Glutamatergic neuron (in vitro differentiated cells): ENCODE measurements around the gene CHST9. TPM values are rescaled to one million over a fixed set of nuclear protein-coding genes. Genes with fewer than 3 reads are reported as not detected.

Experiments
- DNase-seq: peaks from one replicate; pipeline ENCODE4 v3.0.0; 2022
- H3K27ac Mint-ChIP-seq: one replicate; pipeline ENCODE4 v1.8.0; 2020; ENCODE audit warnings: mild to moderate bottlenecking, mixed read lengths, inconsistent platforms; ENCODE audit not compliant: unreplicated experiment
- H3K27me3 Mint-ChIP-seq: one replicate; pipeline ENCODE4 v1.8.0; 2020; ENCODE audit warnings: mild to moderate bottlenecking, moderate library complexity, mixed read lengths, inconsistent platforms; ENCODE audit not compliant: unreplicated experiment
- H3K36me3 Mint-ChIP-seq: one replicate; pipeline ENCODE4 v1.8.0; 2020; ENCODE audit warnings: mild to moderate bottlenecking, mixed read lengths, inconsistent platforms; ENCODE audit not compliant: unreplicated experiment
- H3K4me1 Mint-ChIP-seq: one replicate; pipeline ENCODE4 v1.8.0; 2020; ENCODE audit warnings: mild to moderate bottlenecking, low read depth, mixed read lengths, inconsistent platforms; ENCODE audit not compliant: unreplicated experiment
- H3K4me3 Mint-ChIP-seq: one replicate; pipeline ENCODE4 v1.8.0; 2020; ENCODE audit warnings: mild to moderate bottlenecking, mixed read lengths, inconsistent platforms; ENCODE audit not compliant: unreplicated experiment
- H3K9me3 Mint-ChIP-seq: one replicate; pipeline ENCODE4 v1.8.0; 2020; ENCODE audit warnings: mild to moderate bottlenecking, moderate library complexity, mixed read lengths, inconsistent platforms; ENCODE audit not compliant: unreplicated experiment
- CTCF ChIP-seq: fragments of 200-600 bp; sonication (generic); IDR thresholded peaks from one replicate; pipeline ENCODE4 v1.5.0; 2021; ENCODE audit not compliant: partially characterized antibody, unreplicated experiment
- total RNA-seq: library from RNA; stranded (reverse); fragmentation: NEBNext Ultra II Directional; extraction: Animal tissue kit (Norgen Biotek cat#: 25700); gene quantifications from one replicate; pipeline ENCODE4 v1.2.1, GENCODE V29; 2021; ENCODE audit not compliant: unreplicated experiment

The CHST9 gene
- total RNA-seq, 1 donor from 2014 or later = not detected

GRCh38 chr18:26926066-26926675 lies 258.9 kb downstream of the CHST9 start:
- Mint-ChIP-seq H3K9me3 (no peaks in the 10 kb centered on the region), H3K27me3 (no peaks in the 10 kb centered on the region), H3K4me1 (peaks cover 4% of the 10 kb centered on the region), H3K27ac (no peak overlapping the region), H3K36me3 (no peaks in the 10 kb centered on the region), H3K4me3 (no peak overlapping the region)
- no peak for TF ChIP-seq CTCF
- DNase-seq = no peak

- H3K27ac Mint-ChIP-seq = no peak overlapping the region
- no peak overlapping the region for H3K4me3 Mint-ChIP-seq
- peaks cover 4% of the 10 kb centered on the region for H3K4me1 Mint-ChIP-seq
These were observed 259.8 kb downstream of the CHST9 start for GRCh38 chr18:26925313-26925712.

GRCh38 chr18:26922313-26922712 lies 262.8 kb downstream of the CHST9 start:
- Mint-ChIP-seq H3K27me3 (no peaks in the 10 kb centered on the region), H3K36me3 (no peaks in the 10 kb centered on the region), H3K9me3 (no peaks in the 10 kb centered on the region), H3K4me3 (no peak overlapping the region), H3K27ac (no peak overlapping the region), H3K4me1 (peaks cover 3% of the 10 kb centered on the region)
- no peak for TF ChIP-seq CTCF
- DNase-seq = no peak

More at GRCh38 chr18:26925313-26925712, 259.8 kb downstream of the CHST9 start:
- Mint-ChIP-seq H3K9me3 (no peaks in the 10 kb centered on the region), H3K36me3 (no peaks in the 10 kb centered on the region), H3K27me3 (no peaks in the 10 kb centered on the region)
- no peak for DNase-seq
- no peak for TF ChIP-seq CTCF

- Mint-ChIP-seq H3K4me1 (no peaks in the 10 kb centered on the region), H3K9me3 (no peaks in the 10 kb centered on the region), H3K27me3 (no peaks in the 10 kb centered on the region), H3K36me3 (no peaks in the 10 kb centered on the region), H3K4me3 (no peak overlapping the region), H3K27ac (no peak overlapping the region)
- TF ChIP-seq CTCF = no peak
- no peak for DNase-seq
These were observed 264.5 kb downstream of the CHST9 start for GRCh38 chr18:26920644-26921043.

- Mint-ChIP-seq H3K9me3 (no peaks in the 10 kb centered on the region), H3K27me3 (no peaks in the 10 kb centered on the region), H3K36me3 (no peaks in the 10 kb centered on the region), H3K4me1 (no peaks in the 10 kb centered on the region), H3K27ac (no peak overlapping the region), H3K4me3 (no peak overlapping the region)
- DNase-seq = no peak
- no peak for TF ChIP-seq CTCF
These were observed 265.5 kb downstream of the CHST9 start for GRCh38 chr18:26919627-26920026.
